ENCODE measurements around the gene TMEM38A.

GRCh38 chr19:16736709-16737108 is 75.8 kb downstream of the TMEM38A start:
- TF ChIP-seq PHF20 (IDR thresholded peaks at IDR 0.05; ENCODE audit: partially characterized antibody) (no peak), NR2F6 (CRISPR knock-in tag; IDR thresholded peaks at IDR 0.05) (no peak), EZH2 (IDR thresholded peaks at IDR 0.05; ENCODE audit: borderline replicate concordance, low read depth, low read length) (no peak), SREBF2 (CRISPR knock-in tag; IDR thresholded peaks at IDR 0.05) (no peak), EHMT2 (IDR thresholded peaks at IDR 0.05) (no peak)
